Right atrium auricular region (tissue), 2 donors: ENCODE results near the gene UCHL3. TPM values are rescaled to one million over a fixed set of nuclear protein-coding genes. Genes with fewer than 3 reads are reported as not detected.

ENCODE experiments used
- DNase-seq: peaks from one replicate; pipeline ENCODE4 v3.0.0-alpha.2; 2019; ENCODE audit warnings: low spot score
- H3K27ac ChIP-seq, 2 donors: fragments of 200-600 bp; sonication (generic); 1 replicate in 1 of 2; 2 replicates in 1 of 2; pipeline ENCODE4 v1.5.1; 2016 to 2019
- H3K27me3 ChIP-seq, 2 donors: fragments of 200-600 bp; sonication (generic); one replicate each; pipeline versions ENCODE4 v1.5.1 to v1.6.0; 2017 to 2019
- H3K36me3 ChIP-seq: fragments of 200-600 bp; sonication (generic); one replicate; pipeline ENCODE4 v1.5.1; 2016
- H3K4me1 ChIP-seq, 2 donors: fragments of 200-600 bp; sonication (generic); one replicate each; pipeline versions ENCODE4 v1.5.1 to v1.6.0; 2017 to 2019
- H3K4me3 ChIP-seq, 2 donors: fragments of 200-600 bp; sonication (generic); 1 replicate in 1 of 2; 2 replicates in 1 of 2; pipeline ENCODE4 v1.5.1; 2017 to 2019; ENCODE audit warnings: mild to moderate bottlenecking in 1 of 2, moderate library complexity in 1 of 2
- H3K9me3 ChIP-seq, 2 donors: fragments of 200-600 bp; sonication (generic); one replicate each; pipeline ENCODE4 v1.5.1; 2019
- total RNA-seq, 2 donors: library from RNA; depleted of rRNA; stranded (reverse); fragments of >200 nt; gene quantifications; one replicate each; pipeline ENCODE4 v1.1.0, GENCODE V29; 2016
- TF ChIP-seq, protein P1 (sequence below), 2 donors: fragments of 200-600 bp; sonication (generic); IDR thresholded peaks; one replicate each; pipeline ENCODE4 v1.5.1; 2019; ENCODE audit warnings: antibody characterized with exemption in 2 of 2

UCHL3 gene
- total RNA-seq, 2 donors from 2014 or later = 17.2 to 17.7 TPM

DNA sequence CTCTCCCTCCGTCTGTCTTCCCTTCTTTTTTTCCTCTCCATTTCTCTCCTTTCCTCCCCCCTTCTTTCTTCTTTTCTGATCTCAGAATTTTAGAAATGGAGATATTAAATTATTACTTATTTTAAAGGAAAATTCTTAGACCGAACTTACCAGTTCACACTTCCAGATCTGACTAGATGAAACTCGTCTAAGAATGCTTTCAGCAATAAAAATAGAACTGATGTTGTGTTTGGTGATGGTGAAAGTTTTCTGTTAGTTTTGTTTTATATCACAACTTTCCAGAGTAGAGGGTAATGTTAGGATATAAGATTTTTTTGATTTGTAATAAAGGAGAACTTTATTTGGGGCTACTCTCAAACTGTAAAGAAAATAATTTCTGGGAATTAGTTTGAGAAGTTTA is 29.9 kb downstream of the UCHL3 start:
- H3K27ac ChIP-seq = no peak overlapping the region
- no peak for DNase-seq

GRCh38 chr13:75581874-75582640 is 32.5 kb downstream of the UCHL3 start:
- DNase-seq = no peak
- TF ChIP-seq, protein P1, sequence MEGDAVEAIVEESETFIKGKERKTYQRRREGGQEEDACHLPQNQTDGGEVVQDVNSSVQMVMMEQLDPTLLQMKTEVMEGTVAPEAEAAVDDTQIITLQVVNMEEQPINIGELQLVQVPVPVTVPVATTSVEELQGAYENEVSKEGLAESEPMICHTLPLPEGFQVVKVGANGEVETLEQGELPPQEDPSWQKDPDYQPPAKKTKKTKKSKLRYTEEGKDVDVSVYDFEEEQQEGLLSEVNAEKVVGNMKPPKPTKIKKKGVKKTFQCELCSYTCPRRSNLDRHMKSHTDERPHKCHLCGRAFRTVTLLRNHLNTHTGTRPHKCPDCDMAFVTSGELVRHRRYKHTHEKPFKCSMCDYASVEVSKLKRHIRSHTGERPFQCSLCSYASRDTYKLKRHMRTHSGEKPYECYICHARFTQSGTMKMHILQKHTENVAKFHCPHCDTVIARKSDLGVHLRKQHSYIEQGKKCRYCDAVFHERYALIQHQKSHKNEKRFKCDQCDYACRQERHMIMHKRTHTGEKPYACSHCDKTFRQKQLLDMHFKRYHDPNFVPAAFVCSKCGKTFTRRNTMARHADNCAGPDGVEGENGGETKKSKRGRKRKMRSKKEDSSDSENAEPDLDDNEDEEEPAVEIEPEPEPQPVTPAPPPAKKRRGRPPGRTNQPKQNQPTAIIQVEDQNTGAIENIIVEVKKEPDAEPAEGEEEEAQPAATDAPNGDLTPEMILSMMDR (IDR thresholded peaks at IDR 0.05) = no peak
- no peak overlapping the region for H3K27ac ChIP-seq
- H3K9me3 ChIP-seq = peaks cover 0 to 9% of the 10 kb centered on the region in 2 donors
- H3K36me3 ChIP-seq = no peaks in the 10 kb centered on the region
- no peaks in the 10 kb centered on the region for H3K4me1 ChIP-seq
- H3K4me3 ChIP-seq = no peak overlapping the region
- H3K27me3 ChIP-seq = no peaks in the 10 kb centered on the region

More for the DNA sequence above, 29.9 kb downstream of the UCHL3 start:
- Histone ChIP-seq H3K4me1 (no peaks in the 10 kb centered on the region), H3K9me3 (peaks cover 0 to 3% of the 10 kb centered on the region in 2 donors), H3K36me3 (no peaks in the 10 kb centered on the region), H3K4me3 (no peak overlapping the region), H3K27me3 (no peaks in the 10 kb centered on the region)
- TF ChIP-seq, protein P1 (IDR thresholded peaks at IDR 0.05) = no peak

DNA sequence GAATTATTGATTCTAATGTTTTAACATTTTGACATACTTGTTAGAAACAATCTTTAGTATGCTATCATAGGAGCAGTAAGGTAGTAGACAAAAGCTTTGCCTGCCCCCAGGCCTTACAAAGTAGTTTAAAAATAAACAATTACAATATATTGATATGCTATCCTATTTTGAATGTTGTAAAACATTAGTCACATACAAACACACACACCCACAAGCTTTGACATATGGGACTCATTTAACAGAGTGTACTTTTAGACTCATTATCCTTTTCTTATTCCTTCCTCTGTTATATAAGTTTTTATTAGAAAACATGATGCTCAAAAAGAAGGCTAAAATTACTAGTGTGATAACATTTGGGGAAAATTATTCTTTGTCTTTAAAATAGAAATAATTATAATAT is 33.5 kb downstream of the UCHL3 start:
- Histone ChIP-seq H3K36me3 (no peaks in the 10 kb centered on the region), H3K4me1 (no peaks in the 10 kb centered on the region), H3K27me3 (no peaks in the 10 kb centered on the region), H3K9me3 (peaks cover 0 to 9% of the 10 kb centered on the region in 2 donors), H3K4me3 (no peak overlapping the region), H3K27ac (no peak overlapping the region)
- TF ChIP-seq, protein P1 (IDR thresholded peaks at IDR 0.05) = no peak
- DNase-seq = no peak

DNA sequence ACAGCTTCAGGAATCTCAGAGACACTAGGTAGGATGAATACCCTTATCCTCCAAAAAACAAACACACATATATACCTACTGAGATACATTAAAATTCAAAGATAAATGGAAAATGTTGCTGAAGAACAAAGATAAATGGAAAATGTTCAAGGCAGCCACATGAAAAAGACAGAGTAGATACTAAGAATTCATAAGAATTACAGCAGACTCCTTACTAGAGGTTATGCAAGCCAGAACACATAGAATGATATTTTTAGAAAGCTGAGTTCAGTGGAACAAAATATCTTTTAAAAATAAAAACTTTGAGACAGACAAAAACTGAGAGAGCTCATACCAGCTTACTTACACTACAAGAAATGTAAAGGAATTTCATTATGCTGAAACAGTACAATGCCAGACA is 35.6 kb downstream of the UCHL3 start:
- peaks cover 0 to 9% of the 10 kb centered on the region in 2 donors for H3K9me3 ChIP-seq
- H3K4me3 ChIP-seq = no peak overlapping the region
- H3K36me3 ChIP-seq = no peaks in the 10 kb centered on the region
- H3K27me3 ChIP-seq = no peaks in the 10 kb centered on the region
- no peak overlapping the region for H3K27ac ChIP-seq
- no peak for DNase-seq
- TF ChIP-seq, protein P1 (IDR thresholded peaks at IDR 0.05) = no peak
- H3K4me1 ChIP-seq = no peaks in the 10 kb centered on the region

- no peak for DNase-seq
- H3K9me3 ChIP-seq = peaks cover 0 to 9% of the 10 kb centered on the region in 2 donors
- H3K4me3 ChIP-seq = no peak overlapping the region
- no peaks in the 10 kb centered on the region for H3K4me1 ChIP-seq
- no peaks in the 10 kb centered on the region for H3K27me3 ChIP-seq
- H3K27ac ChIP-seq = no peak overlapping the region
- TF ChIP-seq, protein P1 (IDR thresholded peaks at IDR 0.05) = no peak
- no peaks in the 10 kb centered on the region for H3K36me3 ChIP-seq
Measured at GRCh38 chr13:75587679-75588078, 38.1 kb downstream of the UCHL3 start.
